Tibial nerve (tissue), 3 donors: ENCODE data around the gene PLCB1.

Source experiments
- CTCF ChIP-seq, 5 experiments: fragments of 200-600 bp in 3 of 5; fragments of 450-650 bp in 2 of 5; sonication (generic) in 3 of 5; IDR thresholded peaks; one replicate each; pipeline ENCODE4 v1.5.1; 2016 to 2019; ENCODE audit warnings: antibody characterized with exemption in 5 of 5, mild to moderate bottlenecking in 3 of 5, moderate library complexity in 2 of 5
- POLR2A ChIP-seq, 2 donors: fragments of 450-650 bp; IDR thresholded peaks; one replicate each; pipeline ENCODE4 v1.6.1; 2017; ENCODE audit warnings: antibody characterized with exemption in 2 of 2, mild to moderate bottlenecking in 2 of 2, moderate library complexity in 2 of 2

GRCh38 chr20:8735674-8736073 is 603.6 kb downstream of the PLCB1 start:
- TF ChIP-seq POLR2A (IDR thresholded peaks at IDR 0.05) (no peak), CTCF (IDR thresholded peaks at IDR 0.05) (no peak)
